ENCODE measurements around the gene BCOR.

DNA sequence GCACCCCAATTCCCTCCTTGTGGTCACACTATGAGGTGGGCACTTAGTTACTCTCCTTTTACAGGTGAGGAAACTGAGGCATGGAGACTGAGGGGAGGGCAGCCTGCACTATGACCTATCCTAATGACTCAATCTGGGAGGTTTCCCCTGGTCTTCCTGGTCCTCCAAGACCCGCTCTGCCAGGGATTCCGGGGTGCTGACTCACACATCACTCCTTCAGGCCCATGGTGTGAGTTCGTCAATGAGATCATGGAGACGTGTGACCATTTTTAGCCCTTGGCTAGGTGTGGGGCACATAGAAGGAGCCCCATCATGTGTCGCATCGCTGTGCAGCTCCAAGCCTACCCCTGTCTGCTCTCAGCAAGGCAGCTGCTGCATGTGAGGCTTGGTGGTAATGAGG lies 32.4 kb upstream of the BCOR start:
- TF ChIP-seq, protein P1, sequence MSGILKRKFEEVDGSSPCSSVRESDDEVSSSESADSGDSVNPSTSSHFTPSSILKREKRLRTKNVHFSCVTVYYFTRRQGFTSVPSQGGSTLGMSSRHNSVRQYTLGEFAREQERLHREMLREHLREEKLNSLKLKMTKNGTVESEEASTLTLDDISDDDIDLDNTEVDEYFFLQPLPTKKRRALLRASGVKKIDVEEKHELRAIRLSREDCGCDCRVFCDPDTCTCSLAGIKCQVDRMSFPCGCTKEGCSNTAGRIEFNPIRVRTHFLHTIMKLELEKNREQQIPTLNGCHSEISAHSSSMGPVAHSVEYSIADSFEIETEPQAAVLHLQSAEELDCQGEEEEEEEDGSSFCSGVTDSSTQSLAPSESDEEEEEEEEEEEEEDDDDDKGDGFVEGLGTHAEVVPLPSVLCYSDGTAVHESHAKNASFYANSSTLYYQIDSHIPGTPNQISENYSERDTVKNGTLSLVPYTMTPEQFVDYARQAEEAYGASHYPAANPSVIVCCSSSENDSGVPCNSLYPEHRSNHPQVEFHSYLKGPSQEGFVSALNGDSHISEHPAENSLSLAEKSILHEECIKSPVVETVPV (CRISPR knock-in tag; IDR thresholded peaks at IDR 0.05), result no peak
- no peak for TF ChIP-seq CSDC2 (CRISPR knock-in tag; IDR thresholded peaks at IDR 0.05)
- TF ChIP-seq PPARA (CRISPR knock-in tag; IDR thresholded peaks at IDR 0.05; ENCODE audit: borderline replicate concordance), result no peak
- TF ChIP-seq, protein P2, sequence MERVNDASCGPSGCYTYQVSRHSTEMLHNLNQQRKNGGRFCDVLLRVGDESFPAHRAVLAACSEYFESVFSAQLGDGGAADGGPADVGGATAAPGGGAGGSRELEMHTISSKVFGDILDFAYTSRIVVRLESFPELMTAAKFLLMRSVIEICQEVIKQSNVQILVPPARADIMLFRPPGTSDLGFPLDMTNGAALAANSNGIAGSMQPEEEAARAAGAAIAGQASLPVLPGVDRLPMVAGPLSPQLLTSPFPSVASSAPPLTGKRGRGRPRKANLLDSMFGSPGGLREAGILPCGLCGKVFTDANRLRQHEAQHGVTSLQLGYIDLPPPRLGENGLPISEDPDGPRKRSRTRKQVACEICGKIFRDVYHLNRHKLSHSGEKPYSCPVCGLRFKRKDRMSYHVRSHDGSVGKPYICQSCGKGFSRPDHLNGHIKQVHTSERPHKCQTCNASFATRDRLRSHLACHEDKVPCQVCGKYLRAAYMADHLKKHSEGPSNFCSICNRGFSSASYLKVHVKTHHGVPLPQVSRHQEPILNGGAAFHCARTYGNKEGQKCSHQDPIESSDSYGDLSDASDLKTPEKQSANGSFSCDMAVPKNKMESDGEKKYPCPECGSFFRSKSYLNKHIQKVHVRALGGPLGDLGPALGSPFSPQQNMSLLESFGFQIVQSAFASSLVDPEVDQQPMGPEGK (CRISPR knock-in tag; IDR thresholded peaks at IDR 0.05; ENCODE audit: borderline replicate concordance), result no peak
- TF ChIP-seq, protein P3, sequence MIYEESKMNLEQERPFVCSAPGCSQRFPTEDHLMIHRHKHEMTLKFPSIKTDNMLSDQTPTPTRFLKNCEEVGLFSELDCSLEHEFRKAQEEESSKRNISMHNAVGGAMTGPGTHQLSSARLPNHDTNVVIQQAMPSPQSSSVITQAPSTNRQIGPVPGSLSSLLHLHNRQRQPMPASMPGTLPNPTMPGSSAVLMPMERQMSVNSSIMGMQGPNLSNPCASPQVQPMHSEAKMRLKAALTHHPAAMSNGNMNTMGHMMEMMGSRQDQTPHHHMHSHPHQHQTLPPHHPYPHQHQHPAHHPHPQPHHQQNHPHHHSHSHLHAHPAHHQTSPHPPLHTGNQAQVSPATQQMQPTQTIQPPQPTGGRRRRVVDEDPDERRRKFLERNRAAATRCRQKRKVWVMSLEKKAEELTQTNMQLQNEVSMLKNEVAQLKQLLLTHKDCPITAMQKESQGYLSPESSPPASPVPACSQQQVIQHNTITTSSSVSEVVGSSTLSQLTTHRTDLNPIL (CRISPR knock-in tag; IDR thresholded peaks at IDR 0.05; ENCODE audit: low read depth), result no peak
- TF ChIP-seq OSR1 (CRISPR knock-in tag; IDR thresholded peaks at IDR 0.05), result no peak
- TF ChIP-seq GLIS3 (CRISPR knock-in tag; IDR thresholded peaks at IDR 0.05), result no peak
- TF ChIP-seq ZC3H10 (CRISPR knock-in tag; IDR thresholded peaks at IDR 0.05), result no peak

All from SK-N-SH treated with all-trans-retinoic acid at 6 μM for 48 hours (cell line).